GM12878 (cell line): ENCODE data around the gene TANC1. TPM values are rescaled to one million over a fixed set of nuclear protein-coding genes. Genes with fewer than 3 reads are reported as not detected.

Experiments used
- ATAC-seq: fragments of 200-7000 bp; cut with Tn5 transposase; 3 replicates; pipeline ENCODE4 v1.9.1; 2020; ENCODE audit warnings: mild to moderate bottlenecking, moderate library complexity
- BruUV-seq: library from RNA; stranded (reverse); fragments of 400-500 nt; replicated peaks from 2 replicates; lab custom pipeline; 2021; lab: Mats Ljungman, UMichigan
- CTCF ChIA-PET: fragments of 300-600 bp; sonication (Branson Sonifier 250); formaldehyde crosslinking; extraction: SDS; loops from one replicate; lab custom pipeline; 2021; ENCODE audit warnings: inconsistent platforms; lab: Yijun Ruan, JAX
- POLR2A ChIA-PET: fragments of 350-600 bp; formaldehyde crosslinking; extraction: SDS; loops from one replicate; lab custom pipeline; 2021; ENCODE audit warnings: inconsistent platforms; lab: Charles Lee
- RAD21 ChIA-PET: fragments of 300-600 bp; sonication (Branson Sonifier 250); formaldehyde crosslinking; loops from one replicate; lab custom pipeline; 2023; ENCODE audit warnings: antibody characterized with exemption; ENCODE audit not compliant: unreplicated experiment; lab: Charles Lee
- SMC1A ChIA-PET: fragments of 300-600 bp; sonication (Branson Sonifier 250); formaldehyde crosslinking; loops from one replicate; lab custom pipeline; 2023; ENCODE audit not compliant: unreplicated experiment, uncharacterized antibody; lab: Charles Lee
- DNase-seq: peaks from one replicate; pipeline ENCODE4 v3.0.0-alpha.2; 2011; ENCODE audit warnings: low read depth, low spot score
- FAIRE-seq: peaks from 3 replicates; lab custom pipeline; 2011; peaks lifted over from hg19 to GRCh38; lab: Jason Lieb, UNC
- H2AFZ ChIP-seq: 2 replicates; pipeline ENCODE4 v1.6.0; 2011; ENCODE audit warnings: low read depth, low read length, control low read depth; ENCODE audit not compliant: control insufficient read depth
- H3K27ac ChIP-seq: 2 replicates; pipeline ENCODE4 v1.5.1; 2011; ENCODE audit warnings: control low read depth; ENCODE audit not compliant: control insufficient read depth, insufficient read depth
- H3K27me3 ChIP-seq, 2 experiments: replicated peaks in 1 of 2; 2 replicates each; pipeline versions ENCODE4 v1.6.0 to v1.6.1; 2011; ENCODE audit warnings: low read length in 1 of 2; ENCODE audit not compliant: control insufficient read depth in 2 of 2, insufficient read depth in 2 of 2
- H3K36me3 ChIP-seq, 2 experiments: 2 replicates each; pipeline ENCODE4 v1.5.1; 2011; ENCODE audit warnings: low read length in 1 of 2; ENCODE audit not compliant: control insufficient read depth in 2 of 2, insufficient read depth in 2 of 2
- H3K4me1 ChIP-seq: 2 replicates; pipeline ENCODE4 v1.6.1; 2011; ENCODE audit warnings: mild to moderate bottlenecking, low read length, moderate library complexity, mixed read lengths; ENCODE audit not compliant: control insufficient read depth, insufficient read depth
- H3K4me2 ChIP-seq: 2 replicates; pipeline ENCODE4 v1.6.0; 2011; ENCODE audit warnings: control low read depth; ENCODE audit not compliant: control insufficient read depth, insufficient read depth
- H3K4me3 ChIP-seq: fragments of 200-600 bp; sonication (generic); 2 replicates; pipeline ENCODE4 v1.5.1; 2016
- H3K79me2 ChIP-seq: 2 replicates; pipeline ENCODE4 v1.6.0; 2011; ENCODE audit warnings: low read length; ENCODE audit not compliant: control insufficient read depth, insufficient read depth
- H3K9ac ChIP-seq: 2 replicates; pipeline ENCODE4 v1.8.0; 2011; ENCODE audit warnings: low read length, control low read depth, mixed read lengths; ENCODE audit not compliant: control insufficient read depth, insufficient read depth
- H3K9me3 ChIP-seq: replicated peaks from 3 replicates; pipeline ENCODE4 v1.5.1; 2011; ENCODE audit warnings: mild to moderate bottlenecking, low read length; ENCODE audit not compliant: control insufficient read depth, insufficient read depth
- H4K20me1 ChIP-seq: 2 replicates; pipeline ENCODE4 v1.6.0; 2011; ENCODE audit not compliant: control insufficient read depth, insufficient read depth
- BACH1 ChIP-seq: fragments of 450-650 bp; IDR thresholded peaks from 2 replicates; pipeline ENCODE4 v1.6.1; 2017; ENCODE audit warnings: mild to moderate bottlenecking, borderline replicate concordance
- CHD1 ChIP-seq: IDR thresholded peaks from 2 replicates; pipeline ENCODE4 v1.6.1; 2012; ENCODE audit warnings: low read depth, low read length, improper control_type of control experiment
- CREB1 ChIP-seq: IDR thresholded peaks from 2 replicates; pipeline ENCODE4 v1.6.1; 2012; ENCODE audit warnings: low read depth, mild to moderate bottlenecking, inconsistent platforms
- EED ChIP-seq: sonication (generic); IDR thresholded peaks from 2 replicates; pipeline ENCODE4 v1.6.1; 2016; ENCODE audit warnings: antibody characterized with exemption, low read depth
- EP300 ChIP-seq, 2 experiments: fragments of 150-350 bp in 1 of 2; IDR thresholded peaks; 2 replicates each; pipeline ENCODE4 v1.6.1; 2011 to 2012; ENCODE audit warnings: low read depth in 2 of 2, low read length in 2 of 2, borderline replicate concordance in 1 of 2, improper control_type of control experiment in 1 of 2, inconsistent platforms in 1 of 2; ENCODE audit not compliant: control insufficient read depth in 1 of 2
- LARP7 ChIP-seq: fragments of 450-650 bp; IDR thresholded peaks from 2 replicates; pipeline ENCODE4 v1.6.1; 2017; ENCODE audit warnings: mild to moderate bottlenecking
- MTA3 ChIP-seq: IDR thresholded peaks from 2 replicates; pipeline ENCODE4 v1.6.1; 2012; ENCODE audit warnings: low read length, inconsistent platforms, borderline replicate concordance
- MXI1 ChIP-seq: fragments of 150-350 bp; IDR thresholded peaks from 2 replicates; pipeline ENCODE4 v1.6.1; 2011; ENCODE audit warnings: low read depth, mild to moderate bottlenecking, inconsistent platforms, low read length, improper control_type of control experiment
- RAD21 ChIP-seq: IDR thresholded peaks from 2 replicates; pipeline ENCODE4 v1.6.1; 2011; ENCODE audit warnings: mild to moderate bottlenecking, low read depth, low read length, moderate library complexity; ENCODE audit not compliant: insufficient read depth
- SMAD5 ChIP-seq: IDR thresholded peaks from 2 replicates; pipeline ENCODE4 v1.6.1; 2016; ENCODE audit warnings: antibody characterized with exemption, low read depth
- ZBED1 ChIP-seq: IDR thresholded peaks from 2 replicates; pipeline ENCODE4 v1.6.1; 2016; ENCODE audit warnings: borderline replicate concordance
- WGBS: methylation state at CpG from one replicate; pipeline ENCODE4 v1.1.6; 2016; ENCODE audit warnings: low lambda C conversion rate; ENCODE audit not compliant: insufficient replicate concordance, insufficient coverage; ENCODE audit errors: missing lambda C conversion rate; 5-methylcytosine and 5-hydroxymethylcytosine counted together
- in situ Hi-C: fragments of 300-500 bp; cut with MboI; formaldehyde crosslinking; loops from 9 replicates; pipeline ENCODE4 v1.14.3; 2018; ENCODE audit warnings: mixed read lengths
- intact Hi-C: fragments of 100-400 bp; cut with micrococcal nuclease; formaldehyde crosslinking; loops from one replicate; pipeline ENCODE4 v1.14.2; 2022; ENCODE audit not compliant: unreplicated experiment
- polyA plus RNA-seq, 11 experiments: library from polyadenylated mRNA; depleted of rRNA in 4 of 11; unstranded in 6 of 11; stranded (reverse) in 5 of 11; fragments of >200 nt; fragmentation: Nextera tagmentation in 4 of 11; fragmentation: Illumina TruSeq in 1 of 11; extraction: Ambion mirVana in 4 of 11; extraction: Trizol in 1 of 11; gene quantifications; 1 replicate in 1 of 11; 2 replicates in 10 of 11; pipeline versions ENCODE4 v1.2.1 to v1.2.3, GENCODE V29; 2011 to 2016; ENCODE audit warnings: inconsistent platforms in 2 of 11, missing spikeins in 2 of 11, low read depth in 1 of 11
- total RNA-seq, 4 experiments: library from RNA; depleted of rRNA in 3 of 4; stranded (reverse); fragments of >200 nt in 3 of 4; fragmentation: Illumina TruSeq in 1 of 4; extraction: Trizol in 1 of 4; gene quantifications; 2 replicates each; pipeline versions ENCODE4 v1.2.1 to v1.2.3, GENCODE V29; 2013 to 2021
- TF ChIP-seq, protein P1 (sequence below): fragments of 150-350 bp; IDR thresholded peaks from 2 replicates; pipeline ENCODE4 v1.6.1; 2014; ENCODE audit warnings: mild to moderate bottlenecking, low read depth, low read length
- TF ChIP-seq, protein P2 (sequence below): IDR thresholded peaks from 2 replicates; pipeline ENCODE4 v1.6.1; 2012; ENCODE audit warnings: improper control_type of control experiment, low read depth, low read length; ENCODE audit not compliant: insufficient replicate concordance
- TF ChIP-seq, protein P3 (sequence below): fragments of 450-650 bp; IDR thresholded peaks from 2 replicates; pipeline ENCODE4 v1.6.1; 2017; ENCODE audit warnings: mild to moderate bottlenecking

Gene TANC1
- total and polyA plus RNA-seq, 10 of the 15 experiments (the other 5 are each of a cell fraction or from before 2014, with no cell fraction given): 0.05 to 5.0 (median 0.34) TPM

DNA sequence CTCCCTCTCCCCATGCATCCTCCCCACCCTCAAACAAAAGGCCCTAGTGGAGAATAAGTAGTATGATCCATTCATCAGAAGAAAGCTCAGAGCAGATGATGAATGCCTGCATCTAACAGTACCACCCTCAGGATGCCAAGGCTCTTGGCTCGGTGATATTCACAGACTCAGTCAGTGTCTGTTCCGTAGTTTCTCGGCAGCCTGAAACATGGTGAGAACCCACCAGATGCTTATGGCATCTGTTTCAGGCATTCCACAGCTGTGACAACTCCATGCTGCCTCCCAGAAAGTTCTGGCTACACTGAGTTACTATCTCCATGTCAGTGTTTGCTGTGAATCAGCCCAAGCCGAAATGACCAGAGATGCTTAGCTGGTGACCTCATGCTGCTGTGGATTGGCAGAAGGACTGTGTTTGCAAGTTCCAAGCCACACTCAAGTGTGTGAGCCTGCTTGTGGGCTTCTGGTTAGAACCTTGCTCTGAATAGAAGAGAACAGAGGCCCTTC is 234.2 kb downstream of the TANC1 start (continued):
- TF ChIP-seq LARP7 (no peak), ZBED1 (no peak), EP300 (IDR thresholded peaks at IDR 0.05; ENCODE audit: borderline replicate concordance in 1 of 2, control insufficient read depth in 1 of 2, low read depth in 2 of 2, low read length in 2 of 2) (no peak)

DNA sequence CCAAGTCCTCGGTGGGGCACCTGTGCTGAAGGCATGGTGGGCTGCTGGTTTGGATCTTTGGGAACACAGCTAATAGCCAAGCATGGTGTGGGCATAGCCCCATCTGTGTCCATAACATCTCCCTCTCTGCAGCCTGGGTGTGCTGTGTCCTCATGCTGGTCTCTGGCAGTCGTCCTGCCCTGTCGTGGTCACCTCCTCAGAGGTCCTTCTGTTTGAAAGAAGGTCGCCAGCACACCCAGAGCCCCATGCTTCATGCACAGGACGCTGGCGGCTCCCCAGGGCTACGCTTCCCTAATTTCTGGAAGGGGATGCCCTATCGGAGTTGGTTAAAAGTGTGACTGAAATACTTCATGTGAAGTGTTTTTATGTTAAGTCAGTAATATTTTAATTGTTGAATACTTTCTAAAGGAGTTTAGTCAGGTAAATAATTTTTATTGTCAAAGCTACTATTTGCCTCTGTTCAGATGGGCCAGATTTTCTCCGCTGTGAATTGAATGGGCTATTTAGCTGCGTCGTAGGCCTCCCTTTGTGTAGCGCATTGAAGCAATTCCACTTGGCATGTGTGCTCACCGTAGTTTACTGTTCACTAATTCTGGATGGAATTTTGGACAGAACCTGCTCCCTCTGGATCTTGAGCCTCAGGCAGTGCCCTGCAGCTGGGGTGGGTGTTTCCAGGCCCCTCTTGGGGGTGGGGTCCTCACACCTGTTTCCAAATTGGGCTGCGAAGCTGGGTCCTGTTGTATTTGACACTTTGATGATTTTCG is 236.1 kb downstream of the TANC1 start:
- DNase-seq: no peak
- in situ Hi-C loops (no loop called here), intact Hi-C loops (loop anchor here (5.0 to 10.0 kb wide), 2 partner anchors 57 to 510 kb away; partner anchors contain the start of gene MARCHF7)
- H3K9me3 ChIP-seq: no peaks in the 10 kb centered on the region
- no peaks in the 10 kb centered on the region for H3K79me2 ChIP-seq
- ATAC-seq: no peak
- no peaks in the 10 kb centered on the region for H3K36me3 ChIP-seq
- no peak overlapping the region for H3K9ac ChIP-seq
- ChIA-PET SMC1A (no interaction called here), RAD21 (no interaction called here), POLR2A (no interaction called here), CTCF (no interaction called here)
- peaks cover 13% of the 10 kb centered on the region for H3K4me1 ChIP-seq
- FAIRE-seq: no peak
- no TSS peak for BruUV-seq
- H3K27me3 ChIP-seq: no peaks in the 10 kb centered on the region
- 71% methylated on average over 15 of the region's 15 CpGs for WGBS
- H4K20me1 ChIP-seq: no peaks in the 10 kb centered on the region
- no peak overlapping the region for H3K4me3 ChIP-seq
- no peak overlapping the region for H3K4me2 ChIP-seq
- H3K27ac ChIP-seq: no peak overlapping the region
- H2AFZ ChIP-seq: no peak overlapping the region
- TF ChIP-seq BACH1: no peak
- no peak for TF ChIP-seq EED
- no peak for TF ChIP-seq SMAD5
- TF ChIP-seq RAD21: no peak
- no peak for TF ChIP-seq CREB1
- no peak for TF ChIP-seq MXI1
- TF ChIP-seq, protein P1, sequence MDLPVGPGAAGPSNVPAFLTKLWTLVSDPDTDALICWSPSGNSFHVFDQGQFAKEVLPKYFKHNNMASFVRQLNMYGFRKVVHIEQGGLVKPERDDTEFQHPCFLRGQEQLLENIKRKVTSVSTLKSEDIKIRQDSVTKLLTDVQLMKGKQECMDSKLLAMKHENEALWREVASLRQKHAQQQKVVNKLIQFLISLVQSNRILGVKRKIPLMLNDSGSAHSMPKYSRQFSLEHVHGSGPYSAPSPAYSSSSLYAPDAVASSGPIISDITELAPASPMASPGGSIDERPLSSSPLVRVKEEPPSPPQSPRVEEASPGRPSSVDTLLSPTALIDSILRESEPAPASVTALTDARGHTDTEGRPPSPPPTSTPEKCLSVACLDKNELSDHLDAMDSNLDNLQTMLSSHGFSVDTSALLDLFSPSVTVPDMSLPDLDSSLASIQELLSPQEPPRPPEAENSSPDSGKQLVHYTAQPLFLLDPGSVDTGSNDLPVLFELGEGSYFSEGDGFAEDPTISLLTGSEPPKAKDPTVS: no peak
- TF ChIP-seq, protein P2, sequence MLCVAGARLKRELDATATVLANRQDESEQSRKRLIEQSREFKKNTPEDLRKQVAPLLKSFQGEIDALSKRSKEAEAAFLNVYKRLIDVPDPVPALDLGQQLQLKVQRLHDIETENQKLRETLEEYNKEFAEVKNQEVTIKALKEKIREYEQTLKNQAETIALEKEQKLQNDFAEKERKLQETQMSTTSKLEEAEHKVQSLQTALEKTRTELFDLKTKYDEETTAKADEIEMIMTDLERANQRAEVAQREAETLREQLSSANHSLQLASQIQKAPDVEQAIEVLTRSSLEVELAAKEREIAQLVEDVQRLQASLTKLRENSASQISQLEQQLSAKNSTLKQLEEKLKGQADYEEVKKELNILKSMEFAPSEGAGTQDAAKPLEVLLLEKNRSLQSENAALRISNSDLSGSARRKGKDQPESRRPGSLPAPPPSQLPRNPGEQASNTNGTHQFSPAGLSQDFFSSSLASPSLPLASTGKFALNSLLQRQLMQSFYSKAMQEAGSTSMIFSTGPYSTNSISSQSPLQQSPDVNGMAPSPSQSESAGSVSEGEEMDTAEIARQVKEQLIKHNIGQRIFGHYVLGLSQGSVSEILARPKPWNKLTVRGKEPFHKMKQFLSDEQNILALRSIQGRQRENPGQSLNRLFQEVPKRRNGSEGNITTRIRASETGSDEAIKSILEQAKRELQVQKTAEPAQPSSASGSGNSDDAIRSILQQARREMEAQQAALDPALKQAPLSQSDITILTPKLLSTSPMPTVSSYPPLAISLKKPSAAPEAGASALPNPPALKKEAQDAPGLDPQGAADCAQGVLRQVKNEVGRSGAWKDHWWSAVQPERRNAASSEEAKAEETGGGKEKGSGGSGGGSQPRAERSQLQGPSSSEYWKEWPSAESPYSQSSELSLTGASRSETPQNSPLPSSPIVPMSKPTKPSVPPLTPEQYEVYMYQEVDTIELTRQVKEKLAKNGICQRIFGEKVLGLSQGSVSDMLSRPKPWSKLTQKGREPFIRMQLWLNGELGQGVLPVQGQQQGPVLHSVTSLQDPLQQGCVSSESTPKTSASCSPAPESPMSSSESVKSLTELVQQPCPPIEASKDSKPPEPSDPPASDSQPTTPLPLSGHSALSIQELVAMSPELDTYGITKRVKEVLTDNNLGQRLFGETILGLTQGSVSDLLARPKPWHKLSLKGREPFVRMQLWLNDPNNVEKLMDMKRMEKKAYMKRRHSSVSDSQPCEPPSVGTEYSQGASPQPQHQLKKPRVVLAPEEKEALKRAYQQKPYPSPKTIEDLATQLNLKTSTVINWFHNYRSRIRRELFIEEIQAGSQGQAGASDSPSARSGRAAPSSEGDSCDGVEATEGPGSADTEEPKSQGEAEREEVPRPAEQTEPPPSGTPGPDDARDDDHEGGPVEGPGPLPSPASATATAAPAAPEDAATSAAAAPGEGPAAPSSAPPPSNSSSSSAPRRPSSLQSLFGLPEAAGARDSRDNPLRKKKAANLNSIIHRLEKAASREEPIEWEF: no peak
- no peak for TF ChIP-seq CHD1
- TF ChIP-seq MTA3: no peak
- TF ChIP-seq, protein P3, sequence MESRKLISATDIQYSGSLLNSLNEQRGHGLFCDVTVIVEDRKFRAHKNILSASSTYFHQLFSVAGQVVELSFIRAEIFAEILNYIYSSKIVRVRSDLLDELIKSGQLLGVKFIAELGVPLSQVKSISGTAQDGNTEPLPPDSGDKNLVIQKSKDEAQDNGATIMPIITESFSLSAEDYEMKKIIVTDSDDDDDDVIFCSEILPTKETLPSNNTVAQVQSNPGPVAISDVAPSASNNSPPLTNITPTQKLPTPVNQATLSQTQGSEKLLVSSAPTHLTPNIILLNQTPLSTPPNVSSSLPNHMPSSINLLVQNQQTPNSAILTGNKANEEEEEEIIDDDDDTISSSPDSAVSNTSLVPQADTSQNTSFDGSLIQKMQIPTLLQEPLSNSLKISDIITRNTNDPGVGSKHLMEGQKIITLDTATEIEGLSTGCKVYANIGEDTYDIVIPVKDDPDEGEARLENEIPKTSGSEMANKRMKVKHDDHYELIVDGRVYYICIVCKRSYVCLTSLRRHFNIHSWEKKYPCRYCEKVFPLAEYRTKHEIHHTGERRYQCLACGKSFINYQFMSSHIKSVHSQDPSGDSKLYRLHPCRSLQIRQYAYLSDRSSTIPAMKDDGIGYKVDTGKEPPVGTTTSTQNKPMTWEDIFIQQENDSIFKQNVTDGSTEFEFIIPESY: no peak
